DMS79 treated with DMSO at 0.1 percent for 48 hours (cell line): Measurements from ENCODE around the gene ZNF827.

ENCODE experiments used
- DNase-seq: peaks from one replicate; lab custom pipeline; 2025; lab: John Stamatoyannopoulos, UW

The ZNF827 gene

GRCh38 chr4:145938618-145939440 lies at the start of gene ZNF827:
ZNF827 (minus strand) TSS chr4:145938823; CDS start chr4:145938407, 416 bp downstream.
- DNase-seq, result peak; percentile 40

- no peak for DNase-seq
These were observed 45.9 kb upstream of the ZNF827 start for GRCh38 chr4:145984563-145984962.

GRCh38 chr4:145982791-145983190 lies 44.2 kb upstream of the ZNF827 start:
- no peak for DNase-seq

GRCh38 chr4:145979160-145979559 lies 40.5 kb upstream of the ZNF827 start:
- DNase-seq, result no peak

GRCh38 chr4:145976680-145977079 lies 38.1 kb upstream of the ZNF827 start:
- DNase-seq, result no peak

GRCh38 chr4:145960012-145960411 lies 21.4 kb upstream of the ZNF827 start:
- no peak for DNase-seq

GRCh38 chr4:145957302-145957701 lies 18.7 kb upstream of the ZNF827 start:
- DNase-seq, result no peak

- DNase-seq, result no peak
These were observed 17.8 kb upstream of the ZNF827 start for GRCh38 chr4:145956288-145956890.

GRCh38 chr4:145954924-145955339 lies 16.3 kb upstream of the ZNF827 start:
- no peak for DNase-seq

- no peak for DNase-seq
These were observed 13.3 kb upstream of the ZNF827 start for GRCh38 chr4:145951931-145952330.

- DNase-seq, result no peak
These were observed 7.0 kb upstream of the ZNF827 start for GRCh38 chr4:145945431-145946155.

GRCh38 chr4:145944886-145945285 lies 6.3 kb upstream of the ZNF827 start:
- DNase-seq, result no peak

- no peak for DNase-seq
These were observed 1.2 kb upstream of the ZNF827 start for GRCh38 chr4:145939856-145940255.

- DNase-seq, result no peak
These were observed 773 bp upstream of the ZNF827 start for GRCh38 chr4:145939441-145939750.

GRCh38 chr4:145937971-145938611 lies 532 bp downstream of the ZNF827 start:
- DNase-seq, result peak; percentile 1

- DNase-seq, result peak; percentile 27
These were observed 1.4 kb downstream of the ZNF827 start for GRCh38 chr4:145936997-145937901.

- peak; percentile 27 for DNase-seq
These were observed 2.3 kb downstream of the ZNF827 start for GRCh38 chr4:145936142-145936996.

GRCh38 chr4:145935253-145936141 lies 3.1 kb downstream of the ZNF827 start:
- peak; percentile 2 for DNase-seq

GRCh38 chr4:145934434-145935047 lies 4.1 kb downstream of the ZNF827 start:
- no peak for DNase-seq
